GM18868 (cell line): ENCODE data around the gene RASAL2.
"Not testable (repeated sequence)": the region's sequence is repeated elsewhere in the genome, so short reads cannot be mapped to it uniquely, and the experiment has no call there.

Experiments
- ATAC-seq: cut with Tn5 transposase; IDR thresholded peaks from one replicate; pipeline ENCODE4 v1.9.1; 2021; ENCODE audit warnings: mild to moderate bottlenecking, moderate library complexity; ENCODE audit not compliant: unreplicated experiment

The RASAL2 gene

DNA sequence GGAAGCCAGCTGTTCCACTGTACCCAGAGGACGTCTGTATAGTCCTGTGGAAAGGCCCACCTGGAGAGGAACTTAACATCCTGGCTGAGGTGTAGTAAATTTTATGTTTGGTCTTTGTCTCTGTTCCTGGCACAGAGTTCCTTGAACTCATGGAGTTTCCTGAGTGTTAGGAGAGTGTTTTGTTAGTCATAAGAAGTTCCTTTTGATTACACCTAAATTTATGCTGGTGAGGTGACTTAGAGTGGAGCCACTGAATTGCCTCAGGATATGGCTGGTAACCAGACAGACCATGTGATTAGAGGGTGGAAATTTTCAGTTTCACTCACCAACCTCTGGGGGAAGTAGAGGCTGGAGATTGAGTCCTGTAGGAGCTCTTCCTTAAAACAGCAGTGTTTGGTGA lies 57.9 kb downstream of the RASAL2 start:
- no peak for ATAC-seq

DNA sequence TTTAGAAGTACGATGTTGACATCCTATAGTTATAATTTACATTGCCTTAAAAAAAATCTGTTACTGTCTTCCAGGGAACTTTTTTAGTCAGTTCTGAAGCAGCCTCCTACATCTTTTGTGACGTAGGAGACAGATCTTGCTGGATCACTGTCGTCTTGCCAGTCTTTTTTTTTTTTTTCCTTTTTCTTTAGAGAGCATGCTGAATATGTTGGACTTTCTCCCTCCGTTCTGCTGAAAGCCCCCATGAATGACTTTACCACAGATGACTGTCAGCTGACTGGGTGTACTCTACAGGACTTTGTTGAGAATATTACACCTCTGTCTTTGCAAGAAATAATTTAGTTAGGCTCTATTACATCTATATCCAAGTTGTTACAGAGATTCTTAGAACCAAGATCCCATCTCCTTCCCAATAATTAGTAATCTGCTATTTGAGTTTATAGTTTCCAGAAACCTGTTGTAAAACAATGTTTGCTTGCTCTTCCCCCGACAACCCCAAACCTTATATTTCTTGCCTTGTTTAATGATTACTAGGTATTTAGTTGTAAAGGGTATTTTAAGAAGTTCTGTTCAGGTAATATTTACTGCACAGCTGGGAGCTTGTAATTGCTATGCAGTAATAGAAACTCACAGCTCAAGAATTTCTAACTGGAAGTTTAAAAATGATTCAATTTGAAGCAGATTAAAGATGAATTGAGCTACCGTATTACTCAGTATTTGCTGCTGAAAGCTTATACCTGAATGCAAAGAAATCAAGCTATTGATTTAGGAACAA lies 61.8 kb downstream of the RASAL2 start:
- ATAC-seq, result no peak

DNA sequence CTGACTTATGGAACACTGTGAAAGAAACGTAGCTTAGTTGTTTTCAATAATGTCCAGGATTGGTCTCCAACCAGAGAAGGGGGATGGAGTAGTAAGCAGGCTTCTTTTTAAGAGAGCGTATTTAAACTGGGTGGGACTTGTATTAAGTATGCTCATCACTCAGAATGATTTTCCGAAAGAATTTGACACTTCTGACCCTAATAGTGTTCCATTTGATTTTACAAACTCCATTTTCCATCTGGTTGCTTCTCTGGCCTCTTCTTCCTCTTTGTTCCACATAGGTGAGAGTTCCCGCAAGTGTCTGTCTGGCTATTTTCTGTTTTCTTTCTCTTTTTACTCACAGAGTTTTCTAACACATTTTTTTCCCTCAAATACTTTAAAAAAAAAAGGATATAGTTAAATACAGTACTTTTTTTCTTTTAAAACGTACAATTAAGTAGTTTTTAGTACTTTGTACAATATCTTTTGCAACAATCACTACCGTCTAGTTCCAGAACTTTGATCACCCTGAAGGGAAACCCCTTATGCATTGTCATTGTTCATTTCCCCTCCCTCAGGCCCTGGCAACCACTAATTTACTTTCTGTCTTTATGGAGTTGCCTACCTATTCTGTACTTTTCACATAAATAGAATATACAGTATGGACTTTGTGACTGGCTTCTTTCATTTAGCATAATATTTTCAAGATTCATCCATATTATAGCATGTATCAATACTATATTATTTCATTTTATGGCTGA lies 67.0 kb downstream of the RASAL2 start:
- ATAC-seq, result no peak

DNA sequence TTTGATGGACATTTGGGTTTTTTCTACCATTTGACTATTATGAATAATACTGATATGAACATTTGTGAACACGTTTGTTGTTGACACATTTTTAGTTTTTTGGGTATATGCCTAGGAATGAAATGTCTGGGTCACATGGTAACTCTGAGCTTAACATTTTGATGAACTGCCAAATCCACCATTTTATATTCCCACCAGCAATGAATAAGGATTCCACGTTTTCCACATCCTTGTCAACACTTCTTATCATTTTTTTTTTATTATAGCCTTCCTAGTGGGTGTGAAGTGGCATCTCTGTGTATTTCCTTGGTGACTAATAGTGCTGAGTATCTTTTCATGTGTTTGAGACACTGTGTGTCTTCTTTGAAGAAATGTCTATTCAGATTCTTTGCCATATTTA lies 67.6 kb downstream of the RASAL2 start:
- no peak for ATAC-seq

DNA sequence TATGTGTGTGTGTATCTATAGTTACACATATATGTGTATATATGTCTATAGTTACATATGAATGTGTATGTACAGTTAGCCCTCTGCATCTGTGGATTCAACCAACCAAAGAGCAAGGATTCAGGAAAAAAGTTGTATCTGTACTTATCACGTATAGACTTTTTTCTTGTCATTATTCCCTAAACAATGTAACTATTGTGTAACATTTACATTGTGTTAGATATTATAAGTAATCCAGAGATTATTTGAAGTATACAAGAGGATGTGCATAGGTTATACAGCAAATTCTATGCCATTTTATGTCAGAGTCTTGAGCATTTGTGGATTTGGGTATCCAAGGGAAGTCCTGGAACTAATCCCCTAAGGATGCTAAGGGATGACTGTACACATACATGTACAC lies 71.3 kb downstream of the RASAL2 start:
- ATAC-seq, result no peak

DNA sequence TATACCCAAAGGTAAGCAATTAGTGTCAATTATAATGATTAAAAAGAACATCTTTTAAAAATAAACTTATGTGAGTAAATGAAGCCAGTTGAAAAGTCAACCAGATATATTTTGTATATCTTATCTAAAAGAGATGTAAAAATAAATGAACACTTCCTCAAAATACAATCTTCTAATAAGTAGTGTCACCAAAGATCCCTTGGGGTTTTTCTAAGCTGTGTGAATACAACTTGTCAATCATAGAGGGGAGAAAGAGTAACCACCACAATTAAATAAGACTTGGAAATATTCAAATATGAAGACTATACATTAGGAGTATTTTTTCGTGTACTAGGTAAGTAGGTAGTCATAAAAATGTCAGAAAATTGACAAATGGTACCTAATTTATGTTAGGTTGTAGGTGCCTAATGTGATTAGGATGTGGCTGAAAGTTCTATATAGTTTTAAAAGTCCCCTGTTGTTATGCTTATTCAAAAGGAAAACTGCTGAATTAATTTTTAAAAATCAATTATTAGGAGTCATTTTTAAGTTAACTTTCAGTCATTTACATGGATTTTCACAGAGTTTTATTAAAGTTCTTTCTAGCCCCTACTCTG lies 72.6 kb downstream of the RASAL2 start:
- ATAC-seq, result no peak

DNA sequence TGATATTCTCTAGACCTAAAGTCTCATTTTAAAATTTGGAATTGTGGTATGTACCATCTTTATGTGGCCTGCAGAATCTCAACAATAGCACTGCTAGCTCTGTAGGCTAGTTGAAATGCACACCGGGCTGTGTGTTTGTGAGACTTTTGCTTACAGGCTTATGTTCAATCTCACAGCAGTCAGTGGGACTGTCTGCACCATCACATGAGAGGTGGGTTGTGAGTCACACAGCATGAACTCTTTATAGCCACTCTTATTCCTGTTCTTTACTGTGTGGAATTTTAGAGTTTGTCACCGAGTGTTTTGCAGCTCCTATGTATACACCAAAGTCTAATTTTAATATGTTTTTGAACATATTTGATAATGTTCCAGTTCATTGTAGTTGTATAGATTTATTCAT lies 74.6 kb downstream of the RASAL2 start:
- no peak for ATAC-seq

DNA sequence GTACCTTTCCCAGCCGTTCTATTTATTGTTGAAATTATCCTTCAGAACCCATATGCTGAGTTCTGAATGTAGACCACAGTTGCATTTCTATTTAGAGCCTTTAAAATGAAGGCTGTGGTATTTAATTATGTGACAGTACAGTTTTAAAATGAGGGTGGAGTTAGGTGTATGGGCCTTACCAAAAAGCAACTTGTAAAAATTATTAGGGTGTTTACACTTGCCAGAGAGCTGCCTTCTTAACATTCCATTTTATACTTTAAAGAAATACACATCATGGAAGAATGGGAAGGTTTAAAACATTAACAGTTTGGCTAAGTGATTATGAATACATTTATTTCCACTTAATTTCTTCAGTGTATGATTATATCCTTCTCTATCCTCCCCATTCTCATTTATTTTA lies 75.7 kb downstream of the RASAL2 start:
- ATAC-seq, result no peak

DNA sequence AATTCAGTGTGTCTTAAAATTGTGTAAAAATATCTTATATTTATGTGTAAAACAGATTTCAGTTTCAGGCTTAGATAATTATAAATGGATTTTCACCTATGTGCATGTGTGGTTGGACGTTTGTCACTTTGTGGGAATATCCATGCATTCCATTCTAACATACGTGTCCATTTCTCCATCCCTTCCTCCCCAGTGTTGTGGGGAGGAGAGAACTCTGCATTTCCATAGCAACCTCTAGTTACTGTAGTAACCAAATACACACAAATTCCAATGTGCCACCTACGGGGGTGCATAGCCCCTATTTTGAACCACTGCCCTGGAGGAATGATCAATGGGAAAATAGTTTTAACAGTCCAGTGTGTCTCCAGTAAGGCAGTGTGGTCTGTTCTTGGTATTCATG lies 79.0 kb downstream of the RASAL2 start:
- ATAC-seq, result no peak

DNA sequence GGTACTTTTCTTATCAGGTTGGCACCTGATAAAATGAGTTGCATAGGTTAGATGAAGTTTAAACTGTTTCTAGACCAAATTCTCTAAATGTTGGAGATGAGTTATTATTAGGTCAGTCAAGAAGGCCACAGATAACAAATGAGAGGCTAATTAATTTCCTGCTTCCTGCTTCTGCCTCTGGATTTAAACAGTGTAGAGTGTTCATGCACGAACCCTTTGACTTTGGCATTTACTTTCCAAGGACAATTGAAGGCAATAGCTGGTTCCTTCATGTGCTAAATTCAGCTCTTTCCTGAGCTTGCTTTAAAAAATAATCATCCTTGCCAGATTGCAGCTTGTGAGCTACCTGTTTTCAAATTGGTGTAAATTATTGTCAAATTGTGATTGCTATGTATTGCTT lies 80.6 kb downstream of the RASAL2 start:
- ATAC-seq, result no peak

DNA sequence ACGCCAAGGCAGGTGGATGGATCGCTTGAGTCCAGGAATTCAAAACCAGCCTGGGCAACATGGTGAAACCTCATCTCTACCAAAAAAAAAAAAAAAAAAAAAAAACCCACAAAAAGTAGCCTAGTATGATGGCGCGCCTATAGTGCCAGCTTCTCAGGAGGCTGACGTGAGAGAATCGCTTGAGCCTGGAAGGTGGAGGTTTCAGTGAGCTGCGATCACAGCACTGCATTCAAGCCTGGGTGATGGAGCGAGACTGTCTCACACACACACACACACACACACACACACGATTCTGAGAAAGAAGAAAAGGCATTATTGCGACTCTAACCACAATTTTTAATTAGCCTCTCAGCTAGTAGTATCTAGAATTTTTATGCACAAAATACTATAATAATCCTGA lies 86.5 kb downstream of the RASAL2 start:
- no peak for ATAC-seq

DNA sequence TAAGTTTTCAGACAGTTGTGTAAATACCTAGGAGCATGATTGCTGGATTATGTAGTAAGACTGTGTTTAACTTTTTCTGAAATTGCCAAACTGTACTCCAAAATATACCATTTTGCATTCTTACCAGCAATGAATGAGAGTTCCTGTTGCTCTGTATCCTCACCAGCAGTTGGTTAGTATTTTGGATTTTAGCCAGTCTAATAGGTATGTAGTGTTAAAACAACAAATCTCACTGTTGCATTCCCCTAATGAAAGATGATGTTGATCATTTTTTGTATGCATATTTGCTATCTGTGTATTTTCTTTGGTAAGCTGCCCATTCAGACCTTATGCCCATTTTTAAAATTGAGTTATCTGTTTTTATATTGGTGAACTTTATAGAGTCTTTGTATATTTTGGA lies 89.9 kb downstream of the RASAL2 start:
- no peak for ATAC-seq

DNA sequence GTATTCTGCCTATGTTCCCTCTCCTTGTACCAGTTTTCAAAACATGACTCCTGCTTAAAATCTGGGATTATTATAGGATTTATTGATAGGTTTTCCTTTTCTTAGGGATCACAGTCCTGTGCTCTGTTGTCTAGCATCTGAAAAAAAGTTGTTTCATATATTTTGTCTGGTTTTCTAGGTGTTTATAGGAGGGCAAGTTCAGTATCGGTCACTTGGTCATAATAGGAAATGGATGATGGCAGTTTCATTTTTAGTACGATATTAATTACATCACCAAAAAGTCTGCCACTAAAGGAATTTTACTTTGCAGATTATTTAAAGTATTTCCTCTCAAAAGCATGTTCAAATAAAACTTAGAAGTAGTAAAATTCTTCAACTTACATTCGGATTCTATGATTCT lies 94.4 kb downstream of the RASAL2 start:
- no peak for ATAC-seq

DNA sequence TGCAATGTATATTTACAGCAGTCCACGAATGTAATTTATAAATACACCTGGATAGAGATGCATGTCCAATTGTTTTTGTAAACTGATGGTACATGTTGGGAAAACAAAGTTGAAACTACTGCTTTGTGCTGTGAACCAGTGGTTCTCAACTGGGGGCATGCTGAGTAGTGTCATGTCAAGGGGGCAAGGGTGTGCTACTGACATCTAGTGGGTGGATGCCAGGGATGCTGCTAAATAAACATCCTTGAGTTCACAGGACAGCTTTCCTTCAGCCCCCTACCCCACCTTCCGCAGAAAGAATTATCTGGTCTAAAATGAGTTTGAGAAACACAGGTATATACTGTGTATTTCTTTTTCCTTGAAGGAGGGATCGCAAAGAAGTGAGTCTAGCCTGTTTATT lies 95.9 kb downstream of the RASAL2 start:
- ATAC-seq, result peak; percentile 83

DNA sequence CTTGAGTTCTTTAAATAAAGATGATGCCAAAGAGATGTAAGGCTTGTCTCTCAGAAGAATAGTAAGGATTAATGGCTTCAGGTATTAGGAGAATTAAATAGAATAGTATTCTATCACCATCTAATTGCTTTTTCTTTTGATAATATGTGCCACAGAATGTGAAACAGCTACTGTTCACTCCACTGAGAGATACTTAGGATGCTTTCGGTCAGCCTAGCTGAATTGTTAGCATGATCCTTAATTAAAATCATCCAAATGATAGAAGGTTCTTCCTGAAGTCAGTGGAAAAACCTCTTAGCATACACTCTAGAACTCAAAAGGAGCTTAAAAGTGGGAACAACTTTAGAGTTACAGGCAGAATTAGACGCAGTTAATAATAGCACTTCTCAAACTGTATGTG lies 97.0 kb downstream of the RASAL2 start:
- ATAC-seq, result no peak

DNA sequence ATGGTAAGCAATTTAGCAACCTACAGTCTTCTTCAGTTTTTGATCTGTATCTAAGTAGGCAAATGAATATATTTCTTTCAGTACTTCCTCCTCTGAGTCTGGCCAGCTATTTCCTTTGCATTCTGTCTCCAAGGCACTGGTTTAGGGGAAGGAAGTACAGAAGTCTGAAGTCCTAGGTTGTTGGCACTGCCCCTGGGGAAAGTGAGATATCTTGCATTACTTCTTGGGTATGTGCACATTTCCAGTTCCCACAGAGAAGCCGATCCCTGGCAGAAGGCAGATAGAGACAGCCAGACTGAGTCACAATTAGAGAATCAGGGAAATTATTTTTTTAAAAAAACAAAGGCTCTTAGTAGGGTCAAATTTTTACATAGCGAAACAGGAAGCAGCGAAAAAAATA lies 98.8 kb downstream of the RASAL2 start:
- no peak for ATAC-seq

DNA sequence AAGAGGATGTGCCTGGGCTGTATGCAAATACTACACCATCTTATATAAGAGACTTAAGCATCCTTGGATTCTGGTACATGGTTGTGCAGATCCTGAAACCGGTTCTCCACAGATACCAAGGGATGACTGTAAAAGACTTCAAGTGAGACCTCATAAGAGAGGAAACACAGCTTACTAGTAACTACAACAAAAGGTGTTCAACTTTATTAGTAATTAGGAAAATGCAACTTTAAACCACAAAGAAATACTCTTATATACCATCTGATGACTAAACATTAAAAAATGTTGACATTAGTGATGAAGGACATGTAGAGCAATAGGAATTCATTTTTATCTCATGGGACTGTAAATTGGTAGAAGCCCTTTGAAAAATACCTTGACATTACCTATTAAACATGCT lies 102.7 kb downstream of the RASAL2 start:
- ATAC-seq, result no peak

DNA sequence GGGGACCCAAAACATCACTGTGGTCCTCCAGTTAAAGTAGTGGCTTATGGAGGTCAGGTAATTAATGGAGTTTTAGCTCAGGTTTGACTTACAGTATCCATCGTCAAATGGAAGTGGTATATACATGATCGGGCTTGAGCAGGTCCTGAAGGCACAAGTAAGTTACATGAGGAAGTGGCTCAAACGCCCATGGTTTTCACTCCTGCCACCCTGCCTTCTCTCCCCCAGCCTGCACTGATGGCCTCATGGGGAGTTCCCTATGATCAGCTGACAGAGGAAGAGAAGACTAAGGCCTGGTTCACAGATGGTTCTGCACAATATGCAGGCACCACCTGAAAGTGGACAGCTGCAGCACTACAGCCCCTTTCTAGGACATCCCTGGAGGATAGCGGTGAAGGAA lies 108.2 kb downstream of the RASAL2 start:
- ATAC-seq, result not testable (repeated sequence)

DNA sequence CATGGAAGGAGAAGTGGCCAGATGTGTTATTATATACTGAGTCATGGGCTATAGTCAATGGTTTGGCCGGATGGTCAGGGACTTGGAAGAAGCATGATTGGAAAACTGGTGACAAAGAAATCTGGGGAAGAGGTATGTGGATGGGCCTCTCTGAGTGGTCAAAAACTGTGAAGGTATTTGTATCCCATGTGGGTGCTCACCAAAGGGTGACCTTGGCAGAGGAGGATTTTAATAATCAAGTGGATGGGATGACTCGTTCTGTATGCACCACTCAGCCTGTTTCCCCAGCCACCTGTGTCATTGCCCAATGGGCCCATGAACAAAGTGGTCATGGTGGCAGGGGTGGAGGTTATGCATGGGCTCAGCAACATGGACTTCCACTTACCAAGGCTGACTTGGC lies 108.6 kb downstream of the RASAL2 start:
- not testable (repeated sequence) for ATAC-seq

DNA sequence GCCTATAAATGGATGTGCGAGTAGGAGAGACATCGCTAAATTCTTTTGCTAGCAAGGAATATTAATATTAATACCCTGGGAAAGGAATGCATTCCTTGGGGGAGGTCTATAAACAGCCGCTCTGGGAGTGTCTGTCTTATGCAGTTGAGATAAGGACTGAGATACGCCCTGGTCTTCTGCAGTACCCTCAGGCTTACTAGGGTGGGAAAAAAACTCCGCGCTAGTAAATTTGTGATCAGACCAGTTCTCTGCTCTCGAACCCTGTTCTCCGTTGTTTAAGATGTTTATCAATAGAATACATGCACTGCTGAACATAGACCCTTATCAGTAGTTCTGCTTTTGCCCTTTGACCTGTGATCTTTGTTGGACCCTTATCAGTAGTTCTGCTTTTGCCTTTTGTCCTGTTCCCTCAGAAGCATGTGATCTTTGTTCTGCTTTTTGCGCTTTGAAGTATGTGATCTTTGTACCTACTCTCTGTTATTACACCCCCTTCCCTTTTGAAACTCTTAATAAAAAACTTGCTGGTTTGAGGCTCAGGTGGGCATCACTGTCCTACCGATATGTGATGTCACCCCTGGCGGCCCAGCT lies 114.5 kb downstream of the RASAL2 start:
- not testable (repeated sequence) for ATAC-seq

DNA sequence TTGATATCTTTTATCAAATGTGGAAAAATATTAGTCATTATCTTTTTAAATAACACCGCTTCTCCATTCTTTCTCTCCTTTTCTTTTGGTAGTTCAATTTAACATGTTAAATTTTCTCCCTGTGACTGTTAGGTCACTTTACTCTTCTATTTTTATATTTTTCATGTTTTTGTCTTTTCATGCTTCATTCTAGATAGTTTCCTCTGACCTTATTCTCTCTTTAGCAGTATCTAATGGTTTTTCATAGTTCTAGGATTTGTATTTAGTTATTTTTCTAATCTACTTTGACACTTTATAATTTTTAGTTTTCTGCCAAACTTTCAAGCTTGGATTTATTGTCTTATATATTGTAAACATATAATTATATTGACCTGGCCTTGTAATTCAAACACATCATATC lies 116.0 kb downstream of the RASAL2 start:
- no peak for ATAC-seq

DNA sequence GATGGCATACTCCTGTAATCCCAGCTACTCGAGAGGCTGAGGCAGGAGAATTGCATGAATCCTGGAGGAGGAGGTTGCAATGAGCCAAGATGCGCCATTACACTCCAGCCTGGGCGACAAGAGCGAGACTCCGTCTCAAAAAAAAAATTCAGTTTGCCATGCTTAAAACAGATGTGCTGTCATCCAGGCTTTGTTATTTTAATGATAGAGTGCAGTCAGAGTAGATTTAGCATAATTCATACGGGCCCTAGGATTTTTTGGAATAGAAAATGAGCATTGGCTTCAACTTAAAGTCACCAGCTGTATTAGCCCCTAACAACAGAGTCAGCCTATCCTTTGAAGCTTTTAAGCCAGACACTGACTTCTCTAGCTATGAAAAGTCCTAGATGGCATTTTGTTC lies 124.6 kb downstream of the RASAL2 start:
- no peak for ATAC-seq
